ENCODE data around the gene MOBP. TPM values are rescaled to one million over a fixed set of nuclear protein-coding genes. Genes with fewer than 3 reads are reported as not detected.

Gene MOBP
- total RNA-seq, 1 donor from 2014 or later, result not detected

DNA sequence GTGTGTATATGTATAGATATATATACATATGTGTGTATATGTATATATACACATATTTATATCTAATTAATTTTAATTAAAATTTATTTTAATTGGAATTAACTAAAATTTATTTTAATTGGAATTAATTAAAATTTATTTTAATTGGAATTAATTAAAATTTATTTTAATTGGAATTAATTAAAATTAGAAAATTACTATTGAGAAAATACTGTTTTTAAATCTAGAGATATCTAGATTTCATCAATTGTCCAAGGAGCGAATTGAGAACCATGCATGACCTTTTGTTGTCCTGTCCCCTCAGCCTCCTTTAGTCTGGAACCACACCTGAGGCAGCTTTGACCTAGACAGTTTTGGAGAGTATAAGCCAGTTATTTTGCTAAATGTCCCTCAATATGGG is 1.8 kb downstream of the MOBP start:
- Mint-ChIP-seq H3K9me3 (ENCODE audit: unreplicated experiment) (no peaks in the 10 kb centered on the region), H3K27me3 (ENCODE audit: unreplicated experiment) (peaks cover 1% of the 10 kb centered on the region), H3K36me3 (ENCODE audit: unreplicated experiment) (no peaks in the 10 kb centered on the region), H3K4me1 (ENCODE audit: low read depth, unreplicated experiment) (no peaks in the 10 kb centered on the region), H3K4me3 (ENCODE audit: unreplicated experiment) (no peak overlapping the region), H3K27ac (ENCODE audit: unreplicated experiment) (no peak overlapping the region)
- TF ChIP-seq, protein P1, sequence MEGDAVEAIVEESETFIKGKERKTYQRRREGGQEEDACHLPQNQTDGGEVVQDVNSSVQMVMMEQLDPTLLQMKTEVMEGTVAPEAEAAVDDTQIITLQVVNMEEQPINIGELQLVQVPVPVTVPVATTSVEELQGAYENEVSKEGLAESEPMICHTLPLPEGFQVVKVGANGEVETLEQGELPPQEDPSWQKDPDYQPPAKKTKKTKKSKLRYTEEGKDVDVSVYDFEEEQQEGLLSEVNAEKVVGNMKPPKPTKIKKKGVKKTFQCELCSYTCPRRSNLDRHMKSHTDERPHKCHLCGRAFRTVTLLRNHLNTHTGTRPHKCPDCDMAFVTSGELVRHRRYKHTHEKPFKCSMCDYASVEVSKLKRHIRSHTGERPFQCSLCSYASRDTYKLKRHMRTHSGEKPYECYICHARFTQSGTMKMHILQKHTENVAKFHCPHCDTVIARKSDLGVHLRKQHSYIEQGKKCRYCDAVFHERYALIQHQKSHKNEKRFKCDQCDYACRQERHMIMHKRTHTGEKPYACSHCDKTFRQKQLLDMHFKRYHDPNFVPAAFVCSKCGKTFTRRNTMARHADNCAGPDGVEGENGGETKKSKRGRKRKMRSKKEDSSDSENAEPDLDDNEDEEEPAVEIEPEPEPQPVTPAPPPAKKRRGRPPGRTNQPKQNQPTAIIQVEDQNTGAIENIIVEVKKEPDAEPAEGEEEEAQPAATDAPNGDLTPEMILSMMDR (IDR thresholded peaks at IDR 0.05; ENCODE audit: partially characterized antibody, unreplicated experiment), result no peak
- no peak for DNase-seq

DNA sequence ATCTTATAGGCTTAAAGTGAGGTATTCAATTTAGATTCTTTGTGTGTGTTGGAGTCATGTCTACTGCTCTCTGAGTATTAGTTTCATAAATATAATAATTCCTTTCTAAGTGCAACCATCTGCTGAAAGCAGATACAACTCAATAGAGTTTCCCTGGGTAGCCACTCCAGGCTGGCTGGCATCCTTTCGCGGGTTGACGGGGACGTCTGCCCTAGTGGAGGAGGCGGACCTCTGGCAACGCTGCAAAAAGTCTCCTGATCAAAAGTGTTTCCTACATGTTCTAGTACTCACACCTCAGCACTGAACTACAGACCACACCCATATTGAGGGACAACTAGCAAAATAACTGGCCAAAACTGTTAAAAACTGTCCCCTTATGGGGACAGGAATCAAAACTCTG is 2.5 kb downstream of the MOBP start:
- TF ChIP-seq, protein P1 (IDR thresholded peaks at IDR 0.05; ENCODE audit: partially characterized antibody, unreplicated experiment), result no peak
- Mint-ChIP-seq H3K27me3 (ENCODE audit: unreplicated experiment) (peaks cover 1% of the 10 kb centered on the region), H3K4me1 (ENCODE audit: low read depth, unreplicated experiment) (no peaks in the 10 kb centered on the region), H3K9me3 (ENCODE audit: unreplicated experiment) (no peaks in the 10 kb centered on the region), H3K4me3 (ENCODE audit: unreplicated experiment) (no peak overlapping the region), H3K27ac (ENCODE audit: unreplicated experiment) (no peak overlapping the region), H3K36me3 (ENCODE audit: unreplicated experiment) (no peaks in the 10 kb centered on the region)
- no peak for DNase-seq

DNA sequence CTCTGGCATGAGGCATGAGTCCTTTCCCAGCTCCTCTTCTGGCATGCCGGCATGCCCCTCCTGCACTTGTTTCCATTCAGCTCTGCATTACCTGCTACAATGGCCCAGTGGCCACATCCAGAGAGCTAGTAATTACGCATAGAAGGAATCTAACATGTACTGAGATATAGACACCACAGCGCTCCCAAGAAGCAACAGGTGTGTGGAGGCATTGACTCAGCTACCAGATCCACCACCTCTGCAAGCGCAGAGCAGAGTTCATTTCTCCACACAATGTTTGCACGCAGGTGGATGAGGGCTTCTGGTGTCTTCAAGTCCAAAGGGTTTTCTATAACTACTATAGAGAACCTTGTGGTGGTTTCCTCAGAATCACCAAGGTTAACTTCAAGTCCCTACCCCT is 4.2 kb downstream of the MOBP start:
- TF ChIP-seq, protein P1 (IDR thresholded peaks at IDR 0.05; ENCODE audit: partially characterized antibody, unreplicated experiment), result no peak
- no peak for DNase-seq
- Mint-ChIP-seq H3K4me3 (ENCODE audit: unreplicated experiment) (no peak overlapping the region), H3K27me3 (ENCODE audit: unreplicated experiment) (peaks cover 1% of the 10 kb centered on the region), H3K9me3 (ENCODE audit: unreplicated experiment) (no peaks in the 10 kb centered on the region), H3K27ac (ENCODE audit: unreplicated experiment) (no peak overlapping the region), H3K36me3 (ENCODE audit: unreplicated experiment) (no peaks in the 10 kb centered on the region), H3K4me1 (ENCODE audit: low read depth, unreplicated experiment) (no peaks in the 10 kb centered on the region)

DNA sequence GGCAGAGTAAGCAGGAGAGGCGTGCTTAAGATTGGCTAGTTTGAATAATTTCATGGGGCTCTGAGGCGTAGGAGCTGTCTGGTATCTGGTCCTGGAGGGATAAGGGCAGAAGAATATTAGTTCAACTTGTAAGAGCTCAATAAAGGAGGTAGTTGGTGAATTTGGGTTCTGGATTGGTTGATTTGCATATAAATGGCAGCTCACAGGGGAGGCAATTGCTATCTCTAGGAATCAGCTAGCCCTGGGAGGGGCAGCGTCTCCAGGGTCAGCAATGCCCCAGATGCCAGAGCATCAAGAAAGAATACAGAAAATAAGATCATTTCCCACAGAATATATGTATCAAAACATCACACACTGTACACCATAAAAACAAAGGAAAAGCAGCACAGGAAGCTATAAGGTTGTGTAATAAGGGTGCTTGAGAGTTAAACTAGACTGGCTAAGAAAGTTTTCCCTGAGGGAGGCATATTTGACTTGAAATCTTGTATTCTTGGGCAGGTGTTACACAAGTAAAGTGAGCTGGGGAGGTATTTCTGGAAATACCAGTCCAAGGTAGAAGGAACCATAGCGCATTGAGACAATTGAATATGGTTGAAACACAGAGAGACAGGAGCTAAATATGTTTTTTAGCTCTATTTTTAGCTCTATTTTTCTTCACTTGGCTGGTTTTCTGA is 6.1 kb downstream of the MOBP start:
- Mint-ChIP-seq H3K4me3 (ENCODE audit: unreplicated experiment) (no peak overlapping the region), H3K27me3 (ENCODE audit: unreplicated experiment) (peaks cover 1% of the 10 kb centered on the region)
- no peak for DNase-seq

DNA sequence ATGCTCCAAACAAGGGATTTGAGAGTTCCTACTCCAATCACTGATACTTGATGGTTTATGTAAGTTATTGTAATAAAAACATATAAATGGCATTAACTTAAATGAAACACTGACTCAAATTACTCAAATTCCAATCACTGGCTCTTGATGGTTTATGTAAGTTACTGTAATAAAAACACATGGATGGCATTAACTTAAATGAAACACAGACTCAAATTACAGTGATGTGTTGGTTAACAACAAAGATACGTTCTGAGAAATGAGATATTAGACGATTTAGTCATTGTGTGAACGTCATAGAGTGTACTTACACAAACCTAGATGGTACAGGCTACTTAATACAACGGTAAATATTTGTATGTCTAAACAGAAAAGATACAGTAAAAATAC is 6.6 kb downstream of the MOBP start:
- no peaks in the 10 kb centered on the region for H3K4me1 Mint-ChIP-seq (ENCODE audit: low read depth, unreplicated experiment)
- no peaks in the 10 kb centered on the region for H3K9me3 Mint-ChIP-seq (ENCODE audit: unreplicated experiment)
- peaks cover 1% of the 10 kb centered on the region for H3K27me3 Mint-ChIP-seq (ENCODE audit: unreplicated experiment)
- no peak for DNase-seq
- no peaks in the 10 kb centered on the region for H3K36me3 Mint-ChIP-seq (ENCODE audit: unreplicated experiment)
- no peak overlapping the region for H3K4me3 Mint-ChIP-seq (ENCODE audit: unreplicated experiment)
- TF ChIP-seq, protein P1 (IDR thresholded peaks at IDR 0.05; ENCODE audit: partially characterized antibody, unreplicated experiment), result no peak
- no peak overlapping the region for H3K27ac Mint-ChIP-seq (ENCODE audit: unreplicated experiment)

More for the DNA sequence above, 6.1 kb downstream of the MOBP start:
- Mint-ChIP-seq H3K27ac (ENCODE audit: unreplicated experiment) (no peak overlapping the region), H3K4me1 (ENCODE audit: low read depth, unreplicated experiment) (no peaks in the 10 kb centered on the region), H3K9me3 (ENCODE audit: unreplicated experiment) (no peaks in the 10 kb centered on the region), H3K36me3 (ENCODE audit: unreplicated experiment) (no peaks in the 10 kb centered on the region)
- TF ChIP-seq, protein P1 (IDR thresholded peaks at IDR 0.05; ENCODE audit: partially characterized antibody, unreplicated experiment), result no peak

All from glutamatergic neuron (in vitro differentiated cells).